GM10266 (cell line): ENCODE results near the gene ELMO1.

Experiments
- DNase-seq: peaks from one replicate; pipeline ENCODE4 v3.0.0; 2012; ENCODE audit errors: extremely low spot score
- TF ChIP-seq, protein P1 (sequence below): IDR thresholded peaks from 2 replicates; pipeline ENCODE4 v1.5.1; 2012; ENCODE audit warnings: mild to moderate bottlenecking, low read depth; ENCODE audit not compliant: control insufficient read depth, insufficient read depth; ENCODE audit errors: missing control alignments

ELMO1 gene

DNA sequence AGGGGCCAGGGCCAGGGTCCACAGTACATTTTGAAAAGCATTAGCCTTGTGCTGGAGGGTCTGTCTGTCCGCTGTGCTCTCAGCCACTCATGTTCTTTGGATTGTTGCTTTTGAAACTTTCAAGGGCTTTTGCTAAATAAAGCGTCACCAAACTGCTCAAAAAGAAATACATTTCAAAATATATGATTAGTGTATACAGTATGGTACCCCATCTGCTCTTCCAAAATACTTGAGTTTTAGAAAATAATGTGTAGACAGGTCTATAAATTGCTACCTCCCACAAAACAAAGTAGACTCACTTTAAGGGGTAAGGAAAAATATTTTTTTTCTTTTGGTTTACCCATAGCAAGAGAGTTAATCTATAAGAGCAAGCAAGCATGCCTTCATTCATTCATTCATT lies 530.1 kb downstream of the ELMO1 start:
- TF ChIP-seq, protein P1, sequence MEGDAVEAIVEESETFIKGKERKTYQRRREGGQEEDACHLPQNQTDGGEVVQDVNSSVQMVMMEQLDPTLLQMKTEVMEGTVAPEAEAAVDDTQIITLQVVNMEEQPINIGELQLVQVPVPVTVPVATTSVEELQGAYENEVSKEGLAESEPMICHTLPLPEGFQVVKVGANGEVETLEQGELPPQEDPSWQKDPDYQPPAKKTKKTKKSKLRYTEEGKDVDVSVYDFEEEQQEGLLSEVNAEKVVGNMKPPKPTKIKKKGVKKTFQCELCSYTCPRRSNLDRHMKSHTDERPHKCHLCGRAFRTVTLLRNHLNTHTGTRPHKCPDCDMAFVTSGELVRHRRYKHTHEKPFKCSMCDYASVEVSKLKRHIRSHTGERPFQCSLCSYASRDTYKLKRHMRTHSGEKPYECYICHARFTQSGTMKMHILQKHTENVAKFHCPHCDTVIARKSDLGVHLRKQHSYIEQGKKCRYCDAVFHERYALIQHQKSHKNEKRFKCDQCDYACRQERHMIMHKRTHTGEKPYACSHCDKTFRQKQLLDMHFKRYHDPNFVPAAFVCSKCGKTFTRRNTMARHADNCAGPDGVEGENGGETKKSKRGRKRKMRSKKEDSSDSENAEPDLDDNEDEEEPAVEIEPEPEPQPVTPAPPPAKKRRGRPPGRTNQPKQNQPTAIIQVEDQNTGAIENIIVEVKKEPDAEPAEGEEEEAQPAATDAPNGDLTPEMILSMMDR, result no peak
- DNase-seq, result no peak

GRCh38 chr7:36916619-36917018 lies 532.0 kb downstream of the ELMO1 start:
- DNase-seq, result no peak
- TF ChIP-seq, protein P1, result no peak

- TF ChIP-seq, protein P1, result no peak
- DNase-seq, result no peak
Measured at GRCh38 chr7:36916116-36916515, 532.5 kb downstream of the ELMO1 start.

GRCh38 chr7:36911788-36912187 lies 536.9 kb downstream of the ELMO1 start:
- TF ChIP-seq, protein P1, result no peak
- no peak for DNase-seq

DNA sequence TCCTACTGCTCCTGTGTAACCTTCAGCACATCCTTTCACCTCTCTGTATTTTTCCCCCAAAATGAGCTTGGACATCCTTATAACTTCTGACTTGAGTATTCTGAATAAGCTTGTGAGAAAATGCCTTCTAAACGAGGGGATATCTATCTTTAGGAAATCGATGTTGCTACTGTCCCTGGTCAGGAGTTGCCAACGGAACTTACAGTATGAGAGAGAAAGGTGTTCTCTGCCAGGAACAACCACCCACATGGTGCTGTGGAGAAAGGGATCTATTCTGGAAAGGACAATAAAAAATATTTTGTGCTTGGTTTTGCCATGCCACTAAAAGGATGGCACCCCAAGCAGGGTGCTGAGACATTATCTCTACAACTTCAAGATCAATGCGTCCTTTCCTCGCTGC lies 537.8 kb downstream of the ELMO1 start:
- no peak for DNase-seq
- TF ChIP-seq, protein P1, result no peak

GRCh38 chr7:36910401-36910800 lies 538.3 kb downstream of the ELMO1 start:
- no peak for DNase-seq
- TF ChIP-seq, protein P1, result no peak

- TF ChIP-seq, protein P1, result no peak
- no peak for DNase-seq
Measured at GRCh38 chr7:36906956-36907635, 541.6 kb downstream of the ELMO1 start.
